ENCODE measurements around the gene RGMA. TPM values are rescaled to one million over a fixed set of nuclear protein-coding genes. Genes with fewer than 3 reads are reported as not detected.

RGMA gene
- total RNA-seq, 4 donors from 2014 or later, result 5.4 to 14.5 (median 11.0) TPM

GRCh38 chr15:93081399-93081798 is 7.6 kb downstream of the RGMA start:
- no peak for TF ChIP-seq CTCF (IDR thresholded peaks at IDR 0.05; ENCODE audit: low read depth)

GRCh38 chr15:93080451-93080850 is 8.6 kb downstream of the RGMA start:
- TF ChIP-seq CTCF (IDR thresholded peaks at IDR 0.05; ENCODE audit: low read depth), result no peak

GRCh38 chr15:93076875-93077274 is 12.1 kb downstream of the RGMA start:
- no peak for TF ChIP-seq CTCF (IDR thresholded peaks at IDR 0.05; ENCODE audit: low read depth)

GRCh38 chr15:93076217-93076616 is 12.8 kb downstream of the RGMA start:
- no peak for TF ChIP-seq CTCF (IDR thresholded peaks at IDR 0.05; ENCODE audit: low read depth)

GRCh38 chr15:93074599-93074998 is 14.4 kb downstream of the RGMA start:
- no peak for TF ChIP-seq CTCF (IDR thresholded peaks at IDR 0.05; ENCODE audit: low read depth)

GRCh38 chr15:93073465-93073952 is 15.5 kb downstream of the RGMA start:
- TF ChIP-seq CTCF (IDR thresholded peaks at IDR 0.05; ENCODE audit: low read depth), result no peak

- no peak for TF ChIP-seq CTCF (IDR thresholded peaks at IDR 0.05; ENCODE audit: low read depth)
Observed at GRCh38 chr15:93072411-93073394, 16.3 kb downstream of the RGMA start.

All from subcutaneous adipose tissue (tissue), 4 donors.